H1 (cell line): ENCODE results near the gene EPG5. TPM values are rescaled to one million over a fixed set of nuclear protein-coding genes. Genes with fewer than 3 reads are reported as not detected.

Experiments used
- CTCF ChIA-PET: fragments of 300-600 bp; sonication (Branson Sonifier 250); formaldehyde crosslinking; loops from one replicate; lab custom pipeline; 2021; ENCODE audit not compliant: partially characterized antibody; lab: Charles Lee
- POLR2A ChIA-PET: fragments of 300-600 bp; sonication (Branson Sonifier 250); formaldehyde crosslinking; loops from one replicate; lab custom pipeline; 2021; ENCODE audit warnings: inconsistent platforms; ENCODE audit not compliant: partially characterized antibody; lab: Charles Lee
- DNase-seq, 2 experiments: peaks; one replicate each; pipeline versions ENCODE4 v3.0.0 to v3.0.0-alpha.2; 2010 to 2022; ENCODE audit warnings: low spot score in 2 of 2, low read depth in 1 of 2, mixed read lengths in 1 of 2
- FAIRE-seq: peaks from 2 replicates; lab custom pipeline; 2011; peaks lifted over from hg19 to GRCh38; lab: Jason Lieb, UNC
- H2AFZ ChIP-seq: 2 replicates; pipeline ENCODE4 v1.8.1; 2012; ENCODE audit warnings: low read length, inconsistent platforms
- H2AK5ac ChIP-seq: 2 replicates; pipeline ENCODE4 v1.6.1; 2013; ENCODE audit warnings: low read depth, low read length
- H2BK120ac ChIP-seq: replicated peaks from 2 replicates; pipeline ENCODE3; 2013; ENCODE audit warnings: low read depth, low read length, inconsistent platforms
- H2BK12ac ChIP-seq: 2 replicates; pipeline ENCODE4 v1.6.1; 2013; ENCODE audit warnings: low read depth, low read length
- H2BK15ac ChIP-seq: 2 replicates; pipeline ENCODE4 v1.6.1; 2013; ENCODE audit warnings: low read length
- H2BK20ac ChIP-seq: 2 replicates; pipeline ENCODE4 v1.6.1; 2013; ENCODE audit warnings: low read length
- H2BK5ac ChIP-seq: 2 replicates; pipeline ENCODE4 v1.6.1; 2013; ENCODE audit warnings: low read depth, low read length
- H3K14ac ChIP-seq: 2 replicates; pipeline ENCODE4 v1.6.1; 2013; ENCODE audit warnings: inconsistent platforms; ENCODE audit not compliant: insufficient read length
- H3K18ac ChIP-seq: 2 replicates; pipeline ENCODE4 v1.6.1; 2013; ENCODE audit warnings: low read length; ENCODE audit errors: extremely low read depth
- H3K23ac ChIP-seq: 2 replicates; pipeline ENCODE4 v1.6.1; 2013; ENCODE audit warnings: inconsistent platforms; ENCODE audit not compliant: insufficient read length
- H3K23me2 ChIP-seq: 2 replicates; pipeline ENCODE4 v1.6.1; 2013; ENCODE audit warnings: low read depth, low read length
- H3K27ac ChIP-seq: 2 replicates; pipeline ENCODE4 v1.6.1; 2011; ENCODE audit warnings: low read depth, low read length, inconsistent platforms
- H3K27me3 ChIP-seq, 4 experiments: replicated peaks in 1 of 4; 1 replicate in 1 of 4; 2 replicates in 3 of 4; pipeline versions ENCODE4 v1.6.1 to v1.8.1; 2011 to 2013; ENCODE audit warnings: low read length in 3 of 4, mild to moderate bottlenecking in 3 of 4, inconsistent platforms in 2 of 4, mixed read lengths in 2 of 4, moderate library complexity in 1 of 4; ENCODE audit not compliant: control insufficient read depth in 3 of 4, insufficient read depth in 3 of 4; ENCODE audit errors: extremely low read depth in 1 of 4
- H3K36me3 ChIP-seq, 4 experiments: 2 replicates each; pipeline versions ENCODE4 v1.6.1 to v1.8.1; 2011 to 2013; ENCODE audit warnings: mild to moderate bottlenecking in 4 of 4, low read length in 3 of 4, moderate library complexity in 2 of 4, control low read depth in 1 of 4, inconsistent platforms in 1 of 4; ENCODE audit not compliant: insufficient read depth in 4 of 4, control insufficient read depth in 2 of 4
- H3K4ac ChIP-seq: replicated peaks from 2 replicates; pipeline ENCODE3; 2013; ENCODE audit warnings: low read length, low read depth, mixed read lengths, inconsistent platforms; ENCODE audit not compliant: insufficient read length
- H3K4me1 ChIP-seq, 4 experiments: replicated peaks in 1 of 4; 1 replicate in 1 of 4; 2 replicates in 3 of 4; pipeline versions ENCODE4 v1.6.1 to v1.8.1; 2011 to 2013; ENCODE audit warnings: low read length in 3 of 4, inconsistent platforms in 2 of 4, mixed read lengths in 1 of 4; ENCODE audit not compliant: insufficient read depth in 4 of 4, control insufficient read depth in 3 of 4
- H3K4me2 ChIP-seq, 2 experiments: 2 replicates each; pipeline versions ENCODE4 v1.6.1 to v1.8.1; 2011 to 2013; ENCODE audit warnings: low read depth in 2 of 2, low read length in 2 of 2, control low read depth in 1 of 2, inconsistent platforms in 1 of 2, mild to moderate bottlenecking in 1 of 2; ENCODE audit not compliant: insufficient read depth in 1 of 2
- H3K4me3 ChIP-seq, 4 experiments: fragments of 200-600, 300-600 bp in 1 of 4; sonication (generic), shearing (Covaris generic), sonication (Bioruptor Twin) in 1 of 4; 2 replicates each; pipeline versions ENCODE4 v1.5.1 to v1.8.1; 2011 to 2016; ENCODE audit warnings: low read length in 4 of 4, low read depth in 3 of 4, control low read depth in 2 of 4, inconsistent platforms in 2 of 4, mild to moderate bottlenecking in 2 of 4, mixed read lengths in 1 of 4, moderate library complexity in 1 of 4; ENCODE audit not compliant: insufficient read depth in 2 of 4; ENCODE audit errors: extremely low read depth in 1 of 4
- H3K56ac ChIP-seq: replicated peaks from 2 replicates; pipeline ENCODE3; 2013; ENCODE audit warnings: low read depth, mild to moderate bottlenecking, mixed read lengths, low read length, inconsistent platforms; ENCODE audit not compliant: insufficient read length
- H3K79me1 ChIP-seq: 2 replicates; pipeline ENCODE4 v1.6.1; 2013; ENCODE audit warnings: low read depth, low read length, control low read depth
- H3K79me2 ChIP-seq, 2 experiments: 2 replicates each; pipeline versions ENCODE4 v1.6.1 to v1.8.1; 2012 to 2013; ENCODE audit warnings: low read length in 2 of 2, mild to moderate bottlenecking in 2 of 2, inconsistent platforms in 1 of 2; ENCODE audit not compliant: insufficient read depth in 2 of 2, control insufficient read depth in 1 of 2
- H3K9ac ChIP-seq, 4 experiments: replicated peaks in 1 of 4; 1 replicate in 1 of 4; 2 replicates in 3 of 4; pipeline versions ENCODE4 v1.6.1 to v1.8.1; 2011 to 2013; ENCODE audit warnings: low read depth in 3 of 4, low read length in 3 of 4, control low read depth in 2 of 4, mild to moderate bottlenecking in 2 of 4, moderate library complexity in 2 of 4, inconsistent platforms in 1 of 4; ENCODE audit errors: extremely low read depth in 1 of 4
- H3K9me3 ChIP-seq, 2 experiments: 2 replicates each; pipeline versions ENCODE4 v1.6.1 to v1.8.1; 2012 to 2013; ENCODE audit warnings: mild to moderate bottlenecking in 2 of 2, moderate library complexity in 2 of 2, control low read depth in 1 of 2, inconsistent platforms in 1 of 2, low read depth in 1 of 2, low read length in 1 of 2, mixed read lengths in 1 of 2; ENCODE audit not compliant: insufficient read depth in 2 of 2
- H4K20me1 ChIP-seq, 2 experiments: replicated peaks in 1 of 2; 2 replicates each; pipeline versions ENCODE3 to v1.8.1; 2011 to 2013; ENCODE audit warnings: inconsistent platforms in 2 of 2, low read length in 2 of 2, mild to moderate bottlenecking in 1 of 2; ENCODE audit not compliant: insufficient read depth in 2 of 2, control insufficient read depth in 1 of 2
- H4K5ac ChIP-seq: 2 replicates; pipeline ENCODE4 v1.6.1; 2013; ENCODE audit warnings: low read length, low read depth, mixed read lengths, inconsistent platforms; ENCODE audit not compliant: insufficient read length
- H4K8ac ChIP-seq: 2 replicates; pipeline ENCODE4 v1.8.0; 2013; ENCODE audit warnings: mild to moderate bottlenecking, moderate library complexity, low read length, inconsistent platforms; ENCODE audit not compliant: insufficient read depth; ENCODE audit errors: extremely low read depth
- H4K91ac ChIP-seq: replicated peaks from 2 replicates; pipeline ENCODE3; 2013; ENCODE audit warnings: low read length, mixed read lengths, inconsistent platforms; ENCODE audit not compliant: insufficient read length
- CBX5 ChIP-seq: fragments of 300-800, 300-1000 bp; sonication (generic); IDR thresholded peaks from 2 replicates; pipeline ENCODE4 v1.7.1; 2016; ENCODE audit warnings: antibody characterized with exemption, low read length, low read depth
- EZH2 ChIP-seq: fragments of 200-600 bp; sonication (generic); IDR thresholded peaks from 2 replicates; pipeline ENCODE4 v1.7.1; 2012; ENCODE audit warnings: low read depth, mild to moderate bottlenecking, moderate library complexity, low read length, inconsistent platforms; ENCODE audit not compliant: severe bottlenecking
- HDAC2 ChIP-seq, 2 experiments: fragments of 300-600 bp in 1 of 2; sonication (generic) in 1 of 2; IDR thresholded peaks; 2 replicates each; pipeline ENCODE4 v1.6.1; 2011 to 2012; ENCODE audit warnings: low read depth in 2 of 2, low read length in 2 of 2, mild to moderate bottlenecking in 2 of 2, moderate library complexity in 2 of 2, borderline replicate concordance in 1 of 2, inconsistent platforms in 1 of 2
- JUN ChIP-seq: IDR thresholded peaks from 2 replicates; pipeline ENCODE4 v1.6.1; 2011; ENCODE audit warnings: low read depth, mild to moderate bottlenecking, improper control_type of control experiment, low read length
- JUND ChIP-seq: IDR thresholded peaks from 2 replicates; pipeline ENCODE4 v1.6.1; 2011; ENCODE audit warnings: mild to moderate bottlenecking, improper control_type of control experiment, low read length
- KDM1A ChIP-seq: fragments of 200-600, 300-600 bp; sonication (generic); IDR thresholded peaks from 2 replicates; pipeline ENCODE4 v1.7.1; 2016; ENCODE audit warnings: mild to moderate bottlenecking, low read length, borderline replicate concordance
- SIX5 ChIP-seq: IDR thresholded peaks from 2 replicates; pipeline ENCODE4 v1.6.1; 2011; ENCODE audit warnings: mild to moderate bottlenecking, low read depth, low read length
- SP2 ChIP-seq: IDR thresholded peaks from 2 replicates; pipeline ENCODE4 v1.6.1; 2012; ENCODE audit warnings: mild to moderate bottlenecking, low read length, inconsistent platforms
- WGBS, 2 experiments: shearing (Covaris generic) in 1 of 2; methylation state at CpG; one replicate each; pipeline versions ENCODE4 v1.1.6 to v1.1.7; 2013 to 2015; ENCODE audit warnings: low lambda C conversion rate in 2 of 2, mixed read lengths in 2 of 2, inconsistent platforms in 1 of 2, low coverage in 1 of 2, missing lambda C conversion rate in 1 of 2; ENCODE audit not compliant: insufficient replicate concordance in 2 of 2, insufficient coverage in 1 of 2, insufficient read length in 1 of 2; ENCODE audit errors: extremely low coverage in 1 of 2, missing lambda C conversion rate in 1 of 2; 5-methylcytosine and 5-hydroxymethylcytosine counted together
- polyA plus RNA-seq, 7 experiments: library from polyadenylated mRNA; depleted of rRNA in 3 of 7; stranded (reverse) in 5 of 7; unstranded in 2 of 7; fragments of >200 nt in 5 of 7; fragments of 200-250 nt in 2 of 7; gene quantifications; 1 replicate in 5 of 7; 2 replicates in 1 of 7; 4 replicates in 1 of 7; pipeline versions ENCODE4 v1.2.1 to v1.2.3, GENCODE V29; 2011 to 2013; ENCODE audit warnings: missing spikeins in 2 of 7, mixed read lengths in 2 of 7
- total RNA-seq: library from RNA; stranded (reverse); fragmentation: NEBNext Ultra II Directional; extraction: Animal tissue kit (Norgen Biotek cat#: 25700); gene quantifications from 2 replicates; pipeline ENCODE4 v1.2.1, GENCODE V29; 2021

Gene EPG5
- total and polyA plus RNA-seq, 2 of the 8 experiments (the other 6 are each of a cell fraction or from before 2014, with no cell fraction given) = 14.1 to 18.3 TPM

GRCh38 chr18:45870419-45870818, 96.7 kb downstream of the EPG5 start:
- Histone ChIP-seq H2BK15ac (no peak overlapping the region), H3K14ac (no peak overlapping the region), H4K8ac (no peak overlapping the region), H3K4me3 (no peak overlapping the region), H2BK12ac (no peak overlapping the region), H2AFZ (no peak overlapping the region), H2BK5ac (no peak overlapping the region), H3K56ac (no peak overlapping the region), H3K4me1 (no peaks in the 10 kb centered on the region), H3K4ac (no peak overlapping the region), H3K18ac (no peak overlapping the region), H3K79me1 (no peaks in the 10 kb centered on the region), H4K91ac (no peak overlapping the region), H2BK20ac (no peak overlapping the region), H3K4me2 (no peak overlapping the region), H3K27me3 (no peaks in the 10 kb centered on the region), H3K27ac (no peak overlapping the region), H3K79me2 (no peaks in the 10 kb centered on the region), H3K23ac (no peak overlapping the region), H4K20me1 (peaks cover 0 to 2% of the 10 kb centered on the region in 2 experiments), H2AK5ac (no peak overlapping the region), H3K36me3 (peaks cover 3 to 18% (median 11%) of the 10 kb centered on the region in 4 experiments), H3K9me3 (no peaks in the 10 kb centered on the region), H4K5ac (no peak overlapping the region), H3K23me2 (no peaks in the 10 kb centered on the region), H2BK120ac (no peak overlapping the region), H3K9ac (no peak overlapping the region)
- no peak for TF ChIP-seq EZH2
- TF ChIP-seq JUND = no peak
- TF ChIP-seq KDM1A = no peak
- no peak for TF ChIP-seq SIX5
- no peak for TF ChIP-seq SP2
- TF ChIP-seq JUN = no peak
- no peak for TF ChIP-seq CBX5
- no peak for TF ChIP-seq HDAC2 (IDR thresholded peaks at IDR 0.05; ENCODE audit: borderline replicate concordance in 1 of 2, low read depth in 2 of 2, low read length in 2 of 2)
- 92% methylated on average over 7 of the region's 7 CpGs; no CpG with 5 or more reads in 1 of the 2 experiments for WGBS, 2 experiments
- FAIRE-seq = no peak
- ChIA-PET POLR2A (no interaction called here), CTCF (interaction anchor here (0.6 to 1.3 kb wide), 4 partner anchors 10 to 241 kb away, joined by 3 to 7 read pairs (median 3); no protein-coding TSS in a partner anchor)
- no peak for DNase-seq
